Measurements from ENCODE around the gene SNX14.

DNA sequence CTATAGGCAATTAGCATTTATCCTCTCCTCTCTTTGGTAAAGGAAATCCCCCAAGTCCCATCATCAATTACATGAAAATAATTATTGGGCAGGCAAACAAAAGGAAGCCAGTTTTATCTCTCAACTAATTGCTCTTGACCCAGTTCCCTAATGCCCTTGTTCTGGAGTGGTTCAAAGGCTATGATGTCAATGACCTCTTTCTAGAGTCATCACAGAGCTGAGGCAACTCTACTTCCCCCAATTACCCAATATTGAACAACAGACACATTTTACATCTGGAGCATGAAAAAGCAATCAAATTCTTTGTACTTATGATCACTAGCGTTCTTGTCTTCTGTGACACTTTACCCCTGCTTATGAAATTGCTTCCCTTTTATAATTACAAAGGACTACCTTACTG lies 100.3 kb downstream of the SNX14 start:
- TF ChIP-seq, protein P1, sequence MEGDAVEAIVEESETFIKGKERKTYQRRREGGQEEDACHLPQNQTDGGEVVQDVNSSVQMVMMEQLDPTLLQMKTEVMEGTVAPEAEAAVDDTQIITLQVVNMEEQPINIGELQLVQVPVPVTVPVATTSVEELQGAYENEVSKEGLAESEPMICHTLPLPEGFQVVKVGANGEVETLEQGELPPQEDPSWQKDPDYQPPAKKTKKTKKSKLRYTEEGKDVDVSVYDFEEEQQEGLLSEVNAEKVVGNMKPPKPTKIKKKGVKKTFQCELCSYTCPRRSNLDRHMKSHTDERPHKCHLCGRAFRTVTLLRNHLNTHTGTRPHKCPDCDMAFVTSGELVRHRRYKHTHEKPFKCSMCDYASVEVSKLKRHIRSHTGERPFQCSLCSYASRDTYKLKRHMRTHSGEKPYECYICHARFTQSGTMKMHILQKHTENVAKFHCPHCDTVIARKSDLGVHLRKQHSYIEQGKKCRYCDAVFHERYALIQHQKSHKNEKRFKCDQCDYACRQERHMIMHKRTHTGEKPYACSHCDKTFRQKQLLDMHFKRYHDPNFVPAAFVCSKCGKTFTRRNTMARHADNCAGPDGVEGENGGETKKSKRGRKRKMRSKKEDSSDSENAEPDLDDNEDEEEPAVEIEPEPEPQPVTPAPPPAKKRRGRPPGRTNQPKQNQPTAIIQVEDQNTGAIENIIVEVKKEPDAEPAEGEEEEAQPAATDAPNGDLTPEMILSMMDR (IDR thresholded peaks at IDR 0.05) = no peak
- TF ChIP-seq POLR2A (IDR thresholded peaks at IDR 0.05) = no peak

All from heart left ventricle (tissue), 13 donors.